Activated T-cell treated with anti-CD3 and anti-CD28 coated beads for 24 hours (primary cell): Measurements from ENCODE around the gene FRAT2.

Source experiments
- DNase-seq: peaks from one replicate; pipeline ENCODE4 v3.0.0-alpha.2; 2020; ENCODE audit warnings: low read depth

FRAT2 gene

DNA sequence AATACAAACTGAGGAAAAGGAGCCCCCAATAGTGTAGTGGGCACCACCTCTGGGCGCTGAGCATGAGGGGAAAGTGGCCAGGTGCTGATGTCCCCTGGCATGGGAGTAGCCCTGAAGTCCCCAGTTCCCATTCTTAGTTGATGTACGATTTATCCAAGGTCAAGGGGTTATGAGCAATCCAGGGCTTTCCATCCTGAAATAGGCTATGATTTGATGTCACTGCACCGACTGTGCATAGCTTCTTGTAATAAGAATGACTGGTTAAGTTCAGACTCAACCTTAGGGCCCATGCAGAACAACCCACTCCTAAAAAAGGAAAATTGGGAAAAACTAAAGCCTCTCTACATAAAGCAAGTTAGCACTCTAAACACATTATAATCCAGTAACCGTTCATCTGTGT lies 11.0 kb downstream of the FRAT2 start:
- DNase-seq: no peak

DNA sequence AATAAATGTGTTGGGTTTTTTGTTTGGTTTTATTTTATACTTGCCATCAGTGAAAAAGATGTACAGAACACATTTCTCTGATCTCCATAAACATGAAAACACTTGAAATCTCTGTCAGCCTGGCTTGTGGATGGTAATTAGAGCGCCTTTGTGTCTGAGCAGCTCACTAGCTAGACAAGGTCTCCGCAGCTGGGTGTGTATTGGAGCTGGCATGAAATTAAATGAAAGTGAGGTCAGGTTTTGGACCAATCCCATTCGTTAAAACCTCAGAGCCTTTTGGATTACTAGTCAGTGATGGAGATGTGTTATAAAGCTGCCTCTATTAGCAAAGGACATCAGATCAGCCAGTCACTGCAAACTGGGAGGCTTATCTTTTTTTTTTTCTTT lies 12.7 kb downstream of the FRAT2 start:
- no peak for DNase-seq

DNA sequence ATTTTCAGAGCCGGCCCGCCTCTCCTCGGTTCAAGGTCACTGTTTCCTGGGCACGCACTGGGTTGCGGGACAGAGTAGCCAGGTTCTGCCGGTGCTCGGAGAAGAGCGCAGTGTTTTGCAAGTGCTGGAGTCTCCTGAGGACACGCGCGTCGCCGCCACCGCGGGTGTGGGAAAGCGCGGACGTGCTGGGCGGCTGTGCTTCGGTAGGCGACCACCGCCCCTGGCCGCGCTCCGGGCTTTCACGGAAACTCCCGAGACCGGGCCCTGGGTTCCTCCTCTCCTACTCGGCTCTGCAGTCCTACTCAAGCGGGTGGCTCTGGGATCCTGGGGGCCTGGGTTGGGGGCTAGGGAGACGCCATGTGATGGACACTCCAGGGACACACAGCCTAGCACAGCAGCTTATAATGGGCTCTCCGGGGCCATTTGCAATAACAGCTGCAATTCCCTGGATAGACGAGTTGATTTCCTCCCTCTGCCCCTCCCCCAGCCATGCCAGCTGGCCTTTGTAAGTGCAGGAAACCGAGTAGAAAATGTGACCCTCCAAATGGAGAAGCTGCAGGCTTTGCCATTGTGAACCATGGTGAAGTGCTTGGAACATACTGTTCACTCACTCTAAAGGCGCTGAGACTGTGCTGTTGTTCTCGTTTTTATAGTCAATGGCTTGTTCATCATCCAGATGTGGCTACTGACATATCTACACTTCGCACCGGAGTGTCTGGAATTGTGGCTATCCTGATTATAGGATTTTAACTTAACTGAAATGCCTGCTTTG lies 13.3 kb downstream of the FRAT2 start:
- no peak for DNase-seq

DNA sequence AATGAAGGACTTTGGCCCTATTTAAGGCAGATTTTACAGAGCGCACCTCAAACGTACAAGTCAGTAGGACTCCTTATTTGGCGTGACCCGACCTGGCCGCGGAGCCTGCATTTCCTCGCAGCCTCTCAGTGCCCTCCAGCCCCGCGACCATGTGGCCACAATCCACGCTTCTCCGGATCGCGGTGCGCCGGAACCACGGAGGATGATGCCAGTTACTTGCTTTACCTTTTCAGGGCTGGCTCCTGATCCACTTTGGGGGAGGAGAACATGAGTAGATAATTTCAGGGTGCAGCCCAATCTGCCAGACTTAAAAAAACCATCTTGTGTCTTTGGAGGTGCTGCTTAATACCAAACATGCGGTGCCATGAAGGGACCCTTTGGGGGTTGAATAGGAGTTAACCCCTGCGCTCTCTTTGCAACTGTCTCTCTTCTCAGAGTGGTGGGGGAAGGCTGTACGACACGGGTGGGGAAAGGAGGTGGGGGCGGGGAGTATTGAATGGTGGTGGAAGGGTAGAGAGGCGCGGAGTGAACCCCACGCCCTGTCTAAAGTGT lies 14.0 kb downstream of the FRAT2 start:
- DNase-seq: no peak

DNA sequence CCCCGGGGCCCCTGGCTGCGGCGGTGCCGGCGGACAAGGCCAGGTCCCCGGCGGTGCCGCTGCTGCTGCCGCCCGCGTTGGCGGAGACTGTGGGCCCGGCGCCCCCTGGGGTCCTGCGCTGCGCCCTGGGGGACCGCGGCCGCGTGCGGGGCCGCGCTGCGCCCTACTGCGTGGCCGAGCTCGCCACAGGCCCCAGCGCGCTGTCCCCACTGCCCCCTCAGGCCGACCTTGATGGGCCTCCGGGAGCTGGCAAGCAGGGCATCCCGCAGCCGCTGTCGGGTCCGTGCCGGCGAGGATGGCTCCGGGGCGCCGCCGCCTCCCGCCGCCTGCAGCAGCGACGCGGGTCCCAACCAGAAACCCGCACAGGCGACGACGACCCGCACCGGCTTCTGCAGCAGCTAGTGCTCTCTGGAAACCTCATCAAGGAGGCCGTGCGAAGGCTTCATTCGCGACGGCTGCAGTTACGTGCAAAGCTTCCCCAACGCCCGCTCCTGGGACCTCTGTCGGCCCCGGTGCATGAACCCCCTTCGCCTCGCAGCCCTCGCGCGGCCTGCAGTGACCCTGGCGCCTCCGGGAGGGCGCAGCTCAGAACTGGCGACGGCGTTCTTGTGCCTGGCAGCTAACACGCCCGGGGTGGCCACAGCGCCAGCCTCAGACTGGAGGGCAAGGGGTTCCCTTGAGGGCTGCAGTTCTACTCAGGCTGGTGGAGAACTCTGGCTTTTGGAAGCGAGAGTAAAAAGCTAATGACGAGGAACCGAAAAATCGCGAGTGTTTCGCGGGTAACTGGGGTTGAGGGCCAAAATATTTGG lies 14.7 kb downstream of the FRAT2 start:
- peak; percentile 37 for DNase-seq

DNA sequence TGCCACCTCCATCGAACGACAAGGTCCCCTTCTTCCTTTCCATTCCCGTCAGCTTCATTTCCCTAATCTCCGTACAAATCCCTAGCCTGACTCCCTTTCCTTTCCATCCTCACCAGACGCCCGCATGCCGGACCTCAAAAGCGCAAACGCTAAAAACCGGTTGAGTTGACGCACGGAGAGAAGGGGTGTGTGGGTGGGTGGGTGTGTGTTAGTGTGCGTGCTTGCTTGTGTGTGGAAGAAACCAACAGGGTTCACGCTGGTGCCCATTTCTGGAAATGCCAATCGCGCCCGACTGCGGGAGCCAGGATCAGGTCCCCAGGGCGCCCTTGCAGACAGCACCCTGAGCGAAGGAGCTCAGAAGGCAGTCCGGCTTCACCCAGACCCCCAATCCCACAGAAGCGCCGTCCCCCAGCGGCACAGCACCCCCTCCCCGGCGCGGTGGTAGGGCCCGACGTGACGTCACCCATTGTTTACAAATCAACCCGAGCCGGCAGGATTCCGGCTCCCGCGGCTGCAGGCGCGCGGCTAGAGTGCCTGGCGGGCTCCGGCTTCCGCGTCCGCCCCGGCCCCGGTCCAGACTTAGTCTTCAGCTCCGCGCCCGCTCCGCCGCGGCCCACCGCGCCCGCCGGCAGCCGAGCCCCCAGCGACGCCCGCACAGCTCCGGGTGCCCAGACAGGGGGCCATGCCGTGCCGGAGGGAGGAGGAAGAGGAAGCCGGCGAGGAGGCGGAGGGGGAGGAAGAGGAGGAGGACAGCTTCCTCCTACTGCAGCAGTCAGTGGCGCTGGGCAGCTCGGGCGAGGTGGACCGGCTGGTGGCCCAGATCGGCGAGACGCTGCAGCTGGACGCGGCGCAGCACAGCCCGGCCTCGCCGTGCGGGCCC lies 15.5 kb downstream of the FRAT2 start, which contains the start of gene FRAT1:
Gene FRAT1 (plus strand): TSS at position 500 of the 880 bp plus-strand sequence. CDS start 183 bp downstream, at position 683.
- DNase-seq: peak; percentile 80

DNA sequence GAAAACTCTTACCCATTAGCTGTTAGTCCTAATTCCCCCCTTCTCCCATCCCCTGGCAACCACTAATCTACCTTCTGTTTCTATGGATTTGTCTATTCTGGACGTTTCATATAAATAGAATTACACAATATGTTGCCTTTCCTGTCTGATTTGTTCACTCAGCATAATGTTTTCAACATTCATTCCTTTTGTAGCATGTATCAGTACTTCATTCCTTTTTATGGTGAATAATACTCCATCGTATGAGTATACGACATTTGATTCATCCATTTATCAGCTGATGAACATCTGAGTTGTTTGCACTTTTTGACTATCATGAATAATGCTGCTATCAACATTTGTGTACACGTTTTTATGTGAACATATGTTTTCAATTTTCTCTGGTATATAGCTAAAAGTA lies 19.9 kb downstream of the FRAT2 start:
- DNase-seq: no peak

DNA sequence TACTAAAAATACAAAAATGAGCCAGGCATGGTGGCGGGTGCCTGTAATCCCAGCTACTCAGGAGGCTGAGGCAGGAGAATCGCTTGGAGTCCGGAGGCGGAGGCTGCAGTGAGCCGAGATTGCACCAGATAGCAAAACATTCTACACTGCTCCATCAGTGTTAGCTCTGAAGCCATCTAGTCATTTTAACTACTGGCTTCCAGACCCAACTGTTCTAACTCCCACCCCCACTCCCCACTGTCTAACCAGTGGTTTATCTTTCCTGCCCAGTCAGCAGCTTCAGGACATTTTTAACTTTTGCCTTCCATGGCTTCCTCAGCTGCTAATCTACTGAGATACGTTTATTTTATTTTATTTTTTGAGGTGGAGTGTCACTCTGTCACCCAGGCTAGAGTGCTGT lies 21.6 kb downstream of the FRAT2 start:
- DNase-seq: no peak

DNA sequence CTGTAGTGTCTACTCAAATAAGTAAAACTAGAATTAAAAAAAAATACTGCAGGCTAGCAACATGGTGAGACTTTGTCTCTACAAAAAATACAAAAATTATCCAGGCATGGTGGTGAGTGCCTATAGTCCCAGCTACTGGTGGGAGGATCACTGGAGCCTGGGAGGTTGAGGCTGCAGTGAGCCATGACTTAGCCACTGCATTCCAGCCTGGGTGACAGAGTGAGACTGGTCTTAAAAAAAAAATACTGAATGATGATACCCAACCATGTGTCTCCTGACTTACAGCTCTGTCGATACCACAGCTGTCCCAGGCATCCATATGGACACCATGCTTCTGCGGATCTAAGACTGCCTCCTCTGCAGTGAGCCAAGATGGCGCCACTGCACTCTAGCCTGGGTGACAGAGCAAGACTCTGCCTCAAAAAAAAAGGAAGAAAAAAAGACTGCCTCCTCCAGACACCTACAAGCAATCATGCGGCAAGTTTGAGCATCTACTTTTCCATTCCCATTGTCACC lies 23.4 kb downstream of the FRAT2 start:
- no peak for DNase-seq

DNA sequence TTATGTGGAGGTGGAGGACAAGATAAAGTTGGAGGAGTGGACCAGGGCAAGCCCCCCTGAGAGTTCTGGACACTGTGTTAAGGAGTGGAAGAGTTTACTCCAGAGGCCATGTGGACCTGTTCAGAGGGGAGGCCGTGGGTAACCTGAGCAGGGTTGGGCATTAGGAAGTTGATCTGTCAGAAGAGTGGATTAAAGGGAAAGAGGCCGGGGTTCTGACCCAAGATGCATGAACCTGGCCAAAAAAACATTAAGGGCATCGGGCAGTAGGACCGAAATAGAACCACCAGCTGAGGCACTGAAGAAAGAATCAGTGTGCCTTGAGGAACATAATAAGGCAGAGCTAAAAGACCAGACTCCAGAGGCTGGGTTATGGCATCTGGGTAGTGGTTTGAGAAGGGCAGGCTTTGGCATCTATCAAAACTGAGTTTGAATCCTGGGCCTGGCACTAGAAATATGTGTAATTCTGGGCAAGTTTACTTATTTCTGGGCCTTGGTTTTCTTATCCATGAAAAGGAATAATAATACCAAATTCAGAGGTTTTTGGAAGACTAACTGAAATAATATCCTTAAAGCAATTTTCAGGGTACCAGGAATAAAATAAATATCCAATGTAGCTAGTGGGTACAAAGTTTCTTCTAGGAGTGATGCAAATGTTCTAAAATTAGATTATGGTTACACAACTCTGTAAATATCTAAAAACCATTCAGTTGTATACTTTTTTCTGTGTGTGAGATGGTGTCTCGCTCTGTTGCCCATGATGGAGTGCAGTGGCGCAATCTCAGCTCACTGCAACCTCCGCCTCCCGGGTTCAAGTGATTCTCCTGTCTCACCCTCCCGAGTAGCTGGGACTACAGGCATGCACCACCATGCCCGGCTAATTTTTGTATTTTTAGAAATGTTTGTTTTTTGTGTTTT lies 26.4 kb downstream of the FRAT2 start:
- DNase-seq: no peak

DNA sequence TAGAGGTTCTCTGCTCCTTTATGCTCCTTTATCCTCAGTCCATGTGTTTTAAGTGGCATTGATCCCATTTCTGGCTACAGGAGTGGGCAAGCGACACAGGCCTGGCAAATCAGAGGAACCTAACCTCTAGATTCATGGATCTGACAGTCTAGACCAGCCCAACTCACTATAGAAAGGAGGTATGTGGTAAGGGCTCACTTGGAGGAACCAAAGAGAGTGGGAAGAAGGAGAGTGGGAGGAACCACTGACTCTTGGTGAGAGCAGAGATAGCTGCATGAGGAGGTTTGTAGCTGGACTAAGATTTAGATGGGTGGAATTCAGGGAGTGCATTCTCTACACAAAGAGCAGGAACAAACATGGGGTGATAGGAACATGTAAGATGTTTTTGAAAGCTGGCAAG lies 27.1 kb downstream of the FRAT2 start:
- DNase-seq: no peak

DNA sequence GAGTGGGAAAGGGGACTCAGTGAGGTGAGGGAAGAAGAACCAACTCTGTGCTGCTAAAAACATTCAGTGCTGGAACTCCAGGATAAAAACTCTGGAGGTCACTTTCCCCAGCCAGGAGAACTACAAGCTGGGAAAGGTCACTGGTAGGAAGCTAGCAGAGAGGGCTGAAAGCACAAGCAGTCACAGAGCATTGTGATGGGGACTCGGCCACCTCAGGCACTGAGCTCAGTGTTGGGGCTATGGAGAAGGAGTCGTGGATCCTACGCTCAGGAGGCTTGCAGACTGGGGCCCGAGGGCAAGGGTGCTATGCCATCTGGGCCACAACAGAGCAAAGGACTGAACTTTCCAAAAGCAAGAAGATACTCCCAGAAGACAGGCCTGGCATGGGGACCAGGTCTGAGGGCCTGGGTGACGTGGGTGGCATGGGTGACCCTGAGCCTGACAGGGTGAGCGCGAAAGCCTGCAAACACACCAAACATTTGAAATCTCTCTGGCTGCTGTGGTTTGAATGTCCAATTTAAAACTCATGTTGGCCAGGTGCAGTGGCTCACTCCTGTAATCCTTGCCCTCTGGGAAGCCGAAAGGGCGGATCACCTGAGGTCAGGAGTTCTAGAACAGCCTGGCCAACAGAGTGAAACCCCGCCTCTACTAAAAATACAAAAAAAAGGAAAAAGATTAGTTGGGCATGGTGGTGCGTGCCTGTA lies 32.3 kb downstream of the FRAT2 start:
- DNase-seq: no peak

DNA sequence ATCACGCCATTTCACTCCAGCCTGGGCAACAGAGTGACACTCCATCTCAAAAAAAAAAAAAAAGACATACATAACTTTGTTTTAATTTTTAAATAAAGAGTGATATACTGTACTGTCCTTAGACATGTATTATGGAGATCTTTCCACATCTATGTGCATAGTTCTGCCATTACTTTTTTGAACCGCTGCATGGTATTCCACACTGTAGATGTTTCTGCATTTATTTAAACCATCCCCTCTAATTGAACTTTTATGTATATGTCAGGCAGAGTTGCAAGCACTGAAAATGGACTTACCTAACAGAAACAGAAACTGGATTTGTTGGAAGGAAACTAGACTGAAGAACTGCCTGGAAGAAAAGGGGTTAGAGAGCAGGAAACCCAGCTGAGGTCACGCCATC lies 33.5 kb downstream of the FRAT2 start:
- DNase-seq: no peak

DNA sequence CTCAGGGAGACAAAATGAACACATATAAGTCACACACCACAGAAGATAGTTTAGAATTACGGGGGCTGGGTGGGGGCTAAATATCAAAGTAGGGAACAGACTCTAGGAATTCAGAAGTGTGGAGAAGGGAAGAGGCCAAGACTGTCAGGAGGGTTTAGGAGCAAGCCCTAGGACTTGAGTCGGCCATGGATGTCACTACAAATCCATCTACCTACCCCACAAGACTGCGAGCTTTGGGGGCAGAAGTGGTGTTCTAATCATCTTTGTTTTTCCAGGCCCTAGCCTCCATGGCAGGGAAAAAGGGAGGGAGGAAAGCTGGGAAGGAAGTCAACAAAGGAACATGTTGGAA lies 36.3 kb downstream of the FRAT2 start:
- no peak for DNase-seq

DNA sequence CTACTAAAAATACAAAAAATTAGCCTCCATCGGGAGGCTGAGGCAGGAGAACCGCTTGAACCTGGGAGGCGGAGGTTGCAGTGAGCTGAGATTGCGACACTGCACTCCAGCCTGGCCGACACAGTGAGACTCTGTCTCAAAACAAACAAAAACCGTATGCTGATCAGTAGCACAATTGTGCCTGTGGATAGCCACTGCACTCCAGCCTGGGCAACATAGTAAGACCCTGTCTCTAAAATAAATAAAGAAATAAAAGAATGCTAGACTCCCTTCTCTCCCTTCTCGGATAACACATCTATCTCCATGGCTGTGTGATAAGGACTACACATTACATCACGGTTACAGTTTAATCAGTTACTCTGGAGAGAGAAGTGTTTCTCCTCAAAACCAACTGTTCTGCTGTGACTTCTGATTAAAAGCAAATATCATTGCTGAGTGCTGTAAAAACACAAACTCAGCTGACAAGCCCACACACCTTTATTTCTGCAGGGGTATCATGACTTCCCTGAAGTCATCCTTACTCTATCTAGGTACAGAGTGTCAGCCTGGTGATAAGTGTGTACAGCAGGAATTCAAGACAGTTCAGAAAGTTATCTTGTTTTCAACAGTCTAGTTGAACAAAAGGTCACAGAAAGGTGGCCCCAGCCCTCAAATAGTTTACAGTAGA lies 36.8 kb downstream of the FRAT2 start:
- no peak for DNase-seq

DNA sequence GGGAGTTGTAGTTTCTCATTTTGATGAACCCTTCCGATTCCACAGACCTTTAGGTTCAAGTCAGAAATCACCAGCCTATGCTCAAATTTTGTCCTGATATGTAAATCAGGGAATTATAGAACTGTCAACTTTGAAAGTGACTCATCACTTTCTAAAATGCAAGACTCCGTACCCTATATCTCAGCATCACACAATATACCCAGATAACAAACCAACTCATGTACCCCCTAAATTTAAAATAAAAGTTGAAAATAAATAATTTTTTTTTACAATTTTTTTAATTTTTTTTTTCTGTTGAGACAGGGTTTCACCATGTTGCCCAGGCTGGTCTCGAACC lies 41.7 kb downstream of the FRAT2 start:
- no peak for DNase-seq

DNA sequence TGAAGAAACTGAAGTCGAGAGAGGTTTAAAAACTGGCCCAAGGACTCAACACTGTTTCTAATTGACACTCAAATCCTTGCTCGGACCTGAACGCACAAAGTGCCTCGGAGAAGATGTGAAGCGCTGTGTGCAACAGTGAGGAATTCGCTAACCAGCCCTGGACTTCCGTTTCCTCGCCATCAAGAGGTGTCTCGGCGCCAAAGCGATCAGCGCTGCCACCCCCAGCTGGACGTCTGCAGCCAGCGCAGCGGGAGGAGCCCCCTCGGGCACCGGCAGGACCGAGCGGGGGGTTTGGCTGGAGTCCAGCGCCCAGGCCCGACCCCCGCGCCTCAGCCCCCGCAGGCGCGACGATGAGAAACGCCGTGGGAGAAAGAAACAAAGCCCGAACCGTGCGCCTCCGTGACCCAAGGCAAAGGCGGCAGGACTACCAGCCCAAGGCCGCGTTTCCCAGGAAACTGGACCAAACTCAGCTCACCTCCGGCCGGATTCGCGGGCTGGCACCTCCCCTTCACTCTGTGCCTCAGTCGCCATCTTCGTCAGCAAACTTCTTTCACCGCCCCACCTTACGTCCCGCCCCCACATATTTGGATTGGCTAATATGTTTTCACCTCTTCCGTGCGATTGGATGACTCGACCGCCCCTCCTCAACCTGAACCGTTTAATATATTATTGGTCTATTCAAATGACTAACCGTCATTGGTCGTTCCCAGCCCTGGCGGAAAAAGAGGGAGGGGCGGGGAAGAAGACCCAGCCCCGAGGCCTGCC lies 42.2 kb downstream of the FRAT2 start, which contains the start of gene ARHGAP19:
Gene ARHGAP19 (minus strand): TSS at position 541 of the 765 bp plus-strand sequence. CDS start 10 bp downstream, at position 531.
- peak; percentile 90 for DNase-seq

DNA sequence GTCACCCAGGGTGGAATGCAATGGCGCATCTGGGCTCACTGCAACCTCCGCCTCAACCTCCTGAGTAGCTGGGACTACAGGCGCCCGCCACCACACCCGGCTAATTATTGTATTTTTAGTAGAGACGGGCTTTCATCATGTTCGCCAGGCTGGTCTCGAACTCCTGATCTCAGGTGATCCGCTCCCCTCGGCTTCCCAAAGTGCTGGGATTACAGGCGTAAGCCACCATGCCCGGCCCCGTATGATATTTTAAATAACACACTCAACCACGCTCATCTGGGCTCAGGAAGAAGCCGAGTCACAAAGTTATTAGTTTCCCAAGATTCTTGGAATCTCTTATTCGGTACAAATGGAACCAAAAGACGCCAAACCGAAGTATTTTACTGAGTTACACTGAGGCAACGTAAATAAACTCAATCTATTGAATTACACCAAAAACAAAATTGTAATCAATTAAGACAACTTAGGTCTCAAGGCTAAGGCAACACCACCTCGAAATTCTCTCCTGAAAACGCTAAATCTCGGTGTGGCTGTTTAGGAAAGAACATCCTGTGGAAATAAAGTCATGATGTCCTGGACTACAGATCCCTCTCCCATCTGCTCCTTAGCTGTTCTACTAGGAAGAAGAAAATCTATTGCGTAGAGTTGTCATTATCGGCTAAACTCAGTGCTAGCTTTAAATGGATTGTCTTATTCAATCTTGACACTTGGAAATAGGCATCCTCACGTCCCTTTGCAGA lies 43.0 kb downstream of the FRAT2 start:
- DNase-seq: no peak
